Aorta (tissue), 5 donors: ENCODE results near the gene CHST11. TPM values are rescaled to one million over a fixed set of nuclear protein-coding genes. Genes with fewer than 3 reads are reported as not detected.
A peak's percentile ranks its signal among the peaks of the same experiment; 100 is the strongest.
"Not testable (repeated sequence)": the region's sequence is repeated elsewhere in the genome, so short reads cannot be mapped to it uniquely, and the experiment has no call there.

Experiments used
- ATAC-seq: fragments of 200-7000 bp; cut with Tn5 transposase; one replicate; pipeline ENCODE4 v1.9.1; 2022; ENCODE audit warnings: moderate library complexity; ENCODE audit not compliant: low FRiP score
- DNase-seq, 2 donors: peaks; one replicate each; pipeline ENCODE4 v3.0.0-alpha.2; 2020
- H3K27ac ChIP-seq, 2 donors: one replicate each; pipeline ENCODE4 v1.5.1; 2013; ENCODE audit warnings: low read length in 2 of 2, mild to moderate bottlenecking in 2 of 2, moderate library complexity in 2 of 2, control low read depth in 1 of 2, inconsistent platforms in 1 of 2, low read depth in 1 of 2
- H3K27me3 ChIP-seq, 2 donors: one replicate each; pipeline ENCODE4 v1.6.1; 2013; ENCODE audit warnings: control low read depth in 1 of 2, low read length in 1 of 2, mild to moderate bottlenecking in 1 of 2, moderate library complexity in 1 of 2; ENCODE audit not compliant: insufficient read depth in 2 of 2, control insufficient read depth in 1 of 2
- H3K36me3 ChIP-seq, 2 donors: one replicate each; pipeline ENCODE4 v1.6.1; 2013; ENCODE audit warnings: control low read depth in 1 of 2, low read length in 1 of 2, mild to moderate bottlenecking in 1 of 2; ENCODE audit not compliant: insufficient read depth in 2 of 2, control insufficient read depth in 1 of 2
- H3K4me1 ChIP-seq, 2 donors: one replicate each; pipeline ENCODE4 v1.6.1; 2013; ENCODE audit warnings: low read length in 2 of 2, control low read depth in 1 of 2, mild to moderate bottlenecking in 1 of 2, moderate library complexity in 1 of 2; ENCODE audit not compliant: insufficient read depth in 2 of 2, control insufficient read depth in 1 of 2
- H3K4me3 ChIP-seq, 2 donors: one replicate each; pipeline ENCODE4 v1.5.1; 2013; ENCODE audit warnings: low read length in 2 of 2, control low read depth in 1 of 2, mild to moderate bottlenecking in 1 of 2
- H3K9me3 ChIP-seq: one replicate; pipeline ENCODE4 v1.6.1; 2013; ENCODE audit warnings: mild to moderate bottlenecking, low read length; ENCODE audit not compliant: control insufficient read depth
- WGBS, 2 donors: extraction: QIAGEN DNeasy Blood & Tissue Kit; methylation state at CpG; one replicate each; pipeline ENCODE4 v1.1.7; 2013; 5-methylcytosine and 5-hydroxymethylcytosine counted together
- intact Hi-C, 2 donors: fragments of 100-400 bp; cut with DNase I; formaldehyde crosslinking; loops; one replicate each; pipeline versions ENCODE4 v1.14.2 to v1.15.0; 2022
- polyA plus RNA-seq, 2 donors: library from polyadenylated mRNA; stranded (reverse); fragments of 200-250 nt; gene quantifications; one replicate each; pipeline ENCODE4 v1.2.3, GENCODE V29; 2013
- total RNA-seq, 2 donors: library from RNA; stranded (reverse); fragmentation: NEBNext Ultra II Directional; extraction: Animal tissue kit (Norgen Biotek cat#: 25700); gene quantifications; one replicate each; pipeline ENCODE4 v1.2.1, GENCODE V29; 2021
- donor health status: healthy with polysubstance abuse.
- donor health status: Bipolar disorder and iron deficiency.
- donor health status: DM: no; HTN: no; CAD: no.
- donor health status: DM: no; HTN: no; CAD: no.
- donor health status: DM: yes; HTN: yes; CAD: no.

CHST11 gene
- total and polyA plus RNA-seq, 4 donors: 2.1 to 31.0 (median 15.7) TPM

GRCh38 chr12:104610513-104611235 is 153.9 kb downstream of the CHST11 start:
- intact Hi-C loops: no loop called here
- ATAC-seq (no peak), DNase-seq (no peak)
- WGBS, 2 donors: 95% methylated on average over 6 of the region's 6 CpGs
- Histone ChIP-seq H3K36me3 (no peaks in the 10 kb centered on the region), H3K9me3 (no peaks in the 10 kb centered on the region), H3K4me1 (no peaks in the 10 kb centered on the region), H3K27ac (no peak overlapping the region), H3K4me3 (no peak overlapping the region), H3K27me3 (no peaks in the 10 kb centered on the region)

GRCh38 chr12:104611671-104612070 is 154.9 kb downstream of the CHST11 start:
- Histone ChIP-seq H3K36me3 (no peaks in the 10 kb centered on the region), H3K4me1 (no peaks in the 10 kb centered on the region), H3K4me3 (no peak overlapping the region), H3K9me3 (no peaks in the 10 kb centered on the region), H3K27ac (no peak overlapping the region), H3K27me3 (no peaks in the 10 kb centered on the region)
- intact Hi-C loops: no loop called here
- WGBS, 2 donors: 98% methylated on average over 12 of the region's 12 CpGs
- ATAC-seq (no peak), DNase-seq (no peak)

GRCh38 chr12:104613372-104613771 is 156.6 kb downstream of the CHST11 start:
- intact Hi-C loops, ATAC-seq, H3K27me3 ChIP-seq, H3K4me3 ChIP-seq, DNase-seq, H3K9me3 ChIP-seq, H3K36me3 ChIP-seq, H3K4me1 ChIP-seq, H3K27ac ChIP-seq: not testable (repeated sequence)
- 96% methylated on average over 3 of the region's 3 CpGs for WGBS, 2 donors

- Histone ChIP-seq H3K4me1 (peaks cover 0 to 2% of the 10 kb centered on the region in 2 donors), H3K36me3 (no peaks in the 10 kb centered on the region), H3K27ac (peak overlapping the region; percentile 23 to 60), H3K9me3 (no peaks in the 10 kb centered on the region), H3K27me3 (no peaks in the 10 kb centered on the region), H3K4me3 (no peak overlapping the region)
- intact Hi-C loops: no loop called here
- ATAC-seq (peak; percentile 77), DNase-seq (peak; percentile 69 to 83)
- 9 to 10% methylated on average over 12 of the region's 12 CpGs for WGBS, 2 donors
Observed at GRCh38 chr12:104615048-104615561, 158.4 kb downstream of the CHST11 start.

- intact Hi-C loops: no loop called here
- H3K4me1 ChIP-seq: peaks cover 0 to 2% of the 10 kb centered on the region in 2 donors
- no peak for ATAC-seq
- H3K4me3 ChIP-seq: no peak overlapping the region
- H3K36me3 ChIP-seq: no peaks in the 10 kb centered on the region
- H3K9me3 ChIP-seq: no peaks in the 10 kb centered on the region
- WGBS, 2 donors: 60 to 68% methylated on average over 5 of the region's 5 CpGs
- no peak for DNase-seq
- no peak overlapping the region for H3K27ac ChIP-seq
- no peaks in the 10 kb centered on the region for H3K27me3 ChIP-seq
Observed at GRCh38 chr12:104618691-104619090, 161.9 kb downstream of the CHST11 start.

- intact Hi-C loops: no loop called here
Observed at GRCh38 chr12:104619305-104619704, 162.6 kb downstream of the CHST11 start.

GRCh38 chr12:104620837-104621531 is 164.2 kb downstream of the CHST11 start:
- no peaks in the 10 kb centered on the region for H3K9me3 ChIP-seq
- H3K36me3 ChIP-seq: no peaks in the 10 kb centered on the region
- intact Hi-C loops: loop anchor here in 1 of 2 donors (5.0 to 10.0 kb wide), 2 partner anchors 84 to 164 kb away; partner anchors contain the start of gene CHST11
- DNase-seq (peak in 1 of 2 donors; percentile 72), ATAC-seq (peak; percentile 60)
- H3K27me3 ChIP-seq: no peaks in the 10 kb centered on the region
- peaks cover 0 to 2% of the 10 kb centered on the region in 2 donors for H3K4me1 ChIP-seq
- H3K27ac ChIP-seq: peak overlapping the region in 1 of 2 donors; percentile 58
- no peak overlapping the region for H3K4me3 ChIP-seq
- 8 to 9% methylated on average over 5 of the region's 5 CpGs for WGBS, 2 donors

More at GRCh38 chr12:104619305-104619704, 162.6 kb downstream of the CHST11 start:
- no peaks in the 10 kb centered on the region for H3K27me3 ChIP-seq
- H3K9me3 ChIP-seq: no peaks in the 10 kb centered on the region
- peaks cover 0 to 2% of the 10 kb centered on the region in 2 donors for H3K4me1 ChIP-seq
- no peaks in the 10 kb centered on the region for H3K36me3 ChIP-seq
- no peak for DNase-seq
- H3K4me3 ChIP-seq: no peak overlapping the region
- WGBS, 2 donors: 31 to 34% methylated on average over 7 of the region's 7 CpGs
- H3K27ac ChIP-seq: no peak overlapping the region
- ATAC-seq: no peak

GRCh38 chr12:104622928-104623327 is 166.2 kb downstream of the CHST11 start:
- DNase-seq: no peak
- no peaks in the 10 kb centered on the region for H3K27me3 ChIP-seq
- intact Hi-C loops: loop anchor here in 1 of 2 donors (5.0 to 10.0 kb wide), 2 partner anchors 82 to 166 kb away; partner anchors contain the start of gene CHST11
- H3K27ac ChIP-seq: no peak overlapping the region
- H3K4me3 ChIP-seq: no peak overlapping the region
- no peaks in the 10 kb centered on the region for H3K9me3 ChIP-seq
- H3K36me3 ChIP-seq: no peaks in the 10 kb centered on the region
- H3K4me1 ChIP-seq: peaks cover 0 to 2% of the 10 kb centered on the region in 2 donors
- no peak for ATAC-seq
- WGBS, 2 donors: 35 to 45% methylated on average over 3 of the region's 3 CpGs
